ENCODE results near the gene KRTDAP. TPM values are rescaled to one million over a fixed set of nuclear protein-coding genes. Genes with fewer than 3 reads are reported as not detected.

KRTDAP gene
- total and polyA plus RNA-seq, 2 donors (not counting 3 experiments of a cell fraction or from before 2014, with no cell fraction given) = not detected

DNA sequence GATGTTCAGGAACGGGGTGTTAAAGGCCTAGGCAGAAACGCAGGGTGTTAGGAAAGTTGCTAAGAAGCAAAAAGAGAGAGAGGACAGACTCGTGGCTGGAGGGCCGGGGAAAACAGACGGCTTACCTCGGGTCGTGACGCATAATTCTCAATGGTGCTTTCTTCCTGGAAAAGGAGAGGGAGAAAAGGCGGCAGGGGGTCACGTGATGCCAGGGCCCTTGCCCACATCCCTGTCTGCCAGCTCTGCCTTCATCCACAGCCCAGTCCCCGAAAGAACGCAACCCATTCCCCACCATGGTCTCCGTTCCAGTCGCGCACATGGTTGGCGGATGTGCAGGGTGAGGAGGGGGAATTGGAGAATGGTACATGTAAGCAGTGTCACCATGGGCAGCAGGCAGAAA is 1.6 kb downstream of the KRTDAP start:
- dilution Hi-C loops (cut with MboI; ENCODE audit: extremely low pct_ligation_motif_present, low sequenced_read_pairs) = no loop called here
- intact Hi-C loops (cut with micrococcal nuclease) = no loop called here
- H3K27ac ChIP-seq (ENCODE audit: insufficient read depth, low read depth, low read length) = no peak overlapping the region
- no peak for TF ChIP-seq GATA2 (IDR thresholded peaks at IDR 0.05; ENCODE audit: insufficient read depth, insufficient read length, low read depth, low read length)
- no peak for TF ChIP-seq JUN (IDR thresholded peaks at IDR 0.05; ENCODE audit: borderline replicate concordance, insufficient read depth, insufficient read length, low read depth)
- no peak for TF ChIP-seq EZH2 (IDR thresholded peaks at IDR 0.05; ENCODE audit: borderline replicate concordance, low read depth, low read length, severe bottlenecking)
- TF ChIP-seq FOS (IDR thresholded peaks at IDR 0.05; ENCODE audit: borderline replicate concordance, insufficient read depth, low read length) = no peak
- TF ChIP-seq, protein P1, sequence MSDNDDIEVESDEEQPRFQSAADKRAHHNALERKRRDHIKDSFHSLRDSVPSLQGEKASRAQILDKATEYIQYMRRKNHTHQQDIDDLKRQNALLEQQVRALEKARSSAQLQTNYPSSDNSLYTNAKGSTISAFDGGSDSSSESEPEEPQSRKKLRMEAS (IDR thresholded peaks at IDR 0.05; ENCODE audit: insufficient read depth, insufficient read length) = no peak
- TF ChIP-seq, protein P2, sequence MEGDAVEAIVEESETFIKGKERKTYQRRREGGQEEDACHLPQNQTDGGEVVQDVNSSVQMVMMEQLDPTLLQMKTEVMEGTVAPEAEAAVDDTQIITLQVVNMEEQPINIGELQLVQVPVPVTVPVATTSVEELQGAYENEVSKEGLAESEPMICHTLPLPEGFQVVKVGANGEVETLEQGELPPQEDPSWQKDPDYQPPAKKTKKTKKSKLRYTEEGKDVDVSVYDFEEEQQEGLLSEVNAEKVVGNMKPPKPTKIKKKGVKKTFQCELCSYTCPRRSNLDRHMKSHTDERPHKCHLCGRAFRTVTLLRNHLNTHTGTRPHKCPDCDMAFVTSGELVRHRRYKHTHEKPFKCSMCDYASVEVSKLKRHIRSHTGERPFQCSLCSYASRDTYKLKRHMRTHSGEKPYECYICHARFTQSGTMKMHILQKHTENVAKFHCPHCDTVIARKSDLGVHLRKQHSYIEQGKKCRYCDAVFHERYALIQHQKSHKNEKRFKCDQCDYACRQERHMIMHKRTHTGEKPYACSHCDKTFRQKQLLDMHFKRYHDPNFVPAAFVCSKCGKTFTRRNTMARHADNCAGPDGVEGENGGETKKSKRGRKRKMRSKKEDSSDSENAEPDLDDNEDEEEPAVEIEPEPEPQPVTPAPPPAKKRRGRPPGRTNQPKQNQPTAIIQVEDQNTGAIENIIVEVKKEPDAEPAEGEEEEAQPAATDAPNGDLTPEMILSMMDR (IDR thresholded peaks at IDR 0.05; ENCODE audit: extremely low read depth in 1 of 2, insufficient read depth in 1 of 2, low read depth in 1 of 2, low read length in 2 of 2) = no peak
- no peak for TF ChIP-seq MYC (IDR thresholded peaks at IDR 0.05; ENCODE audit: low read depth, low read length)
- no peak for TF ChIP-seq POLR2AphosphoS5 (IDR thresholded peaks at IDR 0.05; ENCODE audit: insufficient read depth, low read depth, low read length)
- TF ChIP-seq POLR2A (IDR thresholded peaks at IDR 0.05; ENCODE audit: low read depth, low read length) = no peak
- H3K79me2 ChIP-seq (ENCODE audit: control insufficient read depth, insufficient read depth, low read length) = no peaks in the 10 kb centered on the region
- H3K4me1 ChIP-seq (ENCODE audit: control insufficient read depth, extremely low read depth, insufficient read depth, low read length) = no peaks in the 10 kb centered on the region
- no peaks in the 10 kb centered on the region for H3K36me3 ChIP-seq (ENCODE audit: control insufficient read depth in 2 of 2, extremely low read depth in 1 of 2, insufficient read depth in 2 of 2, low read length in 2 of 2)
- DNase-seq (ENCODE audit: low read depth, low spot score) = no peak
- POLR2A ChIA-PET = no interaction called here
- H2AFZ ChIP-seq (ENCODE audit: low read depth, low read length) = no peak overlapping the region
- CTCF ChIA-PET = no interaction called here
- no peaks in the 10 kb centered on the region for H3K9me3 ChIP-seq (replicated peaks; ENCODE audit: control insufficient read depth, insufficient read depth, low read length)
- H3K4me2 ChIP-seq (ENCODE audit: insufficient read depth, low read length) = no peak overlapping the region
- H3K9me1 ChIP-seq (replicated peaks; ENCODE audit: control insufficient read depth, extremely low read depth, insufficient read depth, low read length) = no peaks in the 10 kb centered on the region
- no TSS peak for BruUV-seq (replicated peaks)
- FAIRE-seq = no peak
- no peak overlapping the region for H3K4me3 ChIP-seq (replicated peaks in 1 of 3; ENCODE audit: insufficient read depth in 1 of 3, low read depth in 1 of 3, low read length in 3 of 3)
- no peaks in the 10 kb centered on the region for H3K27me3 ChIP-seq (ENCODE audit: control insufficient read depth in 2 of 2, insufficient read depth in 2 of 2, low read length in 2 of 2)
- H3K9ac ChIP-seq (replicated peaks; ENCODE audit: extremely low read depth, insufficient read depth, low read length) = no peak overlapping the region
- H4K20me1 ChIP-seq (replicated peaks; ENCODE audit: control insufficient read depth, extremely low read depth, insufficient read depth, low read length) = no peaks in the 10 kb centered on the region
